Large intestine (tissue), 3 donors: ENCODE results near the gene SLC28A3. TPM values are rescaled to one million over a fixed set of nuclear protein-coding genes. Genes with fewer than 3 reads are reported as not detected.

Experiments used
- DNase-seq, 2 donors: peaks; one replicate each; pipeline versions ENCODE4 v3.0.0 to v3.0.0-alpha.2; 2013
- H3K27ac ChIP-seq: one replicate; pipeline ENCODE4 v1.5.1; 2013; ENCODE audit warnings: low read length
- H3K27me3 ChIP-seq: 2 replicates; pipeline ENCODE4 v1.6.1; 2013; ENCODE audit warnings: low read length; ENCODE audit not compliant: control insufficient read depth, insufficient read depth
- H3K36me3 ChIP-seq: 2 replicates; pipeline ENCODE4 v1.6.1; 2013; ENCODE audit warnings: low read length; ENCODE audit not compliant: control insufficient read depth, insufficient read depth
- H3K4me1 ChIP-seq: one replicate; pipeline ENCODE4 v1.6.1; 2013; ENCODE audit warnings: low read length; ENCODE audit not compliant: control insufficient read depth, insufficient read depth
- H3K4me3 ChIP-seq: one replicate; pipeline ENCODE4 v1.5.1; 2013; ENCODE audit warnings: low read length
- H3K9me3 ChIP-seq: one replicate; pipeline ENCODE4 v1.6.1; 2013; ENCODE audit warnings: mild to moderate bottlenecking, low read depth, low read length, moderate library complexity; ENCODE audit not compliant: control insufficient read depth
- WGBS: methylation state at CpG from one replicate; pipeline ENCODE4 v1.1.5; 2013; ENCODE audit warnings: low lambda C conversion rate; ENCODE audit not compliant: insufficient coverage; 5-methylcytosine and 5-hydroxymethylcytosine counted together
- polyA plus RNA-seq: library from polyadenylated mRNA; unstranded; fragments of 120-200 nt; gene quantifications from one replicate; pipeline ENCODE4 v1.2.1, GENCODE V29; 2013

SLC28A3 gene
- polyA plus RNA-seq, 1 donor: 0.81 TPM

- Histone ChIP-seq H3K4me3 (no peak overlapping the region), H3K27ac (no peak overlapping the region), H3K27me3 (peaks cover 2% of the 10 kb centered on the region), H3K9me3 (no peaks in the 10 kb centered on the region), H3K4me1 (no peaks in the 10 kb centered on the region), H3K36me3 (no peaks in the 10 kb centered on the region)
- 80% methylated on average over 1 of the region's 1 CpG for WGBS
- DNase-seq: no peak
These were observed 9.1 kb upstream of the SLC28A3 start for GRCh38 chr9:84349671-84350070.

GRCh38 chr9:84343111-84343521 is 2.6 kb upstream of the SLC28A3 start:
- DNase-seq: no peak
- Histone ChIP-seq H3K4me1 (no peaks in the 10 kb centered on the region), H3K27me3 (peaks cover 2% of the 10 kb centered on the region), H3K9me3 (no peaks in the 10 kb centered on the region), H3K4me3 (no peak overlapping the region), H3K27ac (no peak overlapping the region), H3K36me3 (no peaks in the 10 kb centered on the region)
- 60% methylated on average over 2 of the region's 6 CpGs for WGBS

- DNase-seq: no peak
- no peaks in the 10 kb centered on the region for H3K36me3 ChIP-seq
- H3K4me3 ChIP-seq: peak overlapping the region; percentile 19
- no peaks in the 10 kb centered on the region for H3K27me3 ChIP-seq
- H3K9me3 ChIP-seq: no peaks in the 10 kb centered on the region
- H3K4me1 ChIP-seq: no peaks in the 10 kb centered on the region
- peak overlapping the region; percentile 26 for H3K27ac ChIP-seq
- WGBS: no CpG with 5 or more reads among the region's 4 CpGs
These were observed 596 bp downstream of the SLC28A3 start for GRCh38 chr9:84339962-84340361.

- Histone ChIP-seq H3K4me1 (no peaks in the 10 kb centered on the region), H3K36me3 (no peaks in the 10 kb centered on the region), H3K27me3 (no peaks in the 10 kb centered on the region), H3K9me3 (no peaks in the 10 kb centered on the region), H3K4me3 (peak overlapping the region; percentile 5), H3K27ac (no peak overlapping the region)
- 100% methylated on average over 1 of the region's 3 CpGs for WGBS
- no peak for DNase-seq
These were observed 1.1 kb downstream of the SLC28A3 start for GRCh38 chr9:84339503-84339902.

GRCh38 chr9:84338792-84339191 is 1.8 kb downstream of the SLC28A3 start:
- Histone ChIP-seq H3K36me3 (no peaks in the 10 kb centered on the region), H3K27ac (peak overlapping the region; percentile 20), H3K9me3 (no peaks in the 10 kb centered on the region), H3K4me3 (no peak overlapping the region), H3K4me1 (no peaks in the 10 kb centered on the region), H3K27me3 (no peaks in the 10 kb centered on the region)
- no peak for DNase-seq
- WGBS: 11% methylated on average over 3 of the region's 4 CpGs

- no peaks in the 10 kb centered on the region for H3K4me1 ChIP-seq
- no peaks in the 10 kb centered on the region for H3K9me3 ChIP-seq
- H3K27ac ChIP-seq: no peak overlapping the region
- H3K27me3 ChIP-seq: no peaks in the 10 kb centered on the region
- H3K4me3 ChIP-seq: no peak overlapping the region
- no peak for DNase-seq
- no peaks in the 10 kb centered on the region for H3K36me3 ChIP-seq
- 82% methylated on average over 6 of the region's 8 CpGs for WGBS
These were observed 3.3 kb downstream of the SLC28A3 start for GRCh38 chr9:84337252-84337651.

- H3K36me3 ChIP-seq: no peaks in the 10 kb centered on the region
- H3K27me3 ChIP-seq: no peaks in the 10 kb centered on the region
- H3K4me3 ChIP-seq: no peak overlapping the region
- peak overlapping the region; percentile 8 for H3K27ac ChIP-seq
- peaks cover 8% of the 10 kb centered on the region for H3K9me3 ChIP-seq
- peaks cover 10% of the 10 kb centered on the region for H3K4me1 ChIP-seq
- WGBS: no CpG with 5 or more reads among the region's 5 CpGs
- peak; percentile 16 to 40 for DNase-seq
These were observed 9.3 kb downstream of the SLC28A3 start for GRCh38 chr9:84331119-84331809.

- no peak overlapping the region for H3K27ac ChIP-seq
- WGBS: no CpG with 5 or more reads among the region's 1 CpG
- peaks cover 8% of the 10 kb centered on the region for H3K9me3 ChIP-seq
- H3K36me3 ChIP-seq: no peaks in the 10 kb centered on the region
- no peaks in the 10 kb centered on the region for H3K27me3 ChIP-seq
- DNase-seq: no peak
- no peak overlapping the region for H3K4me3 ChIP-seq
- peaks cover 10% of the 10 kb centered on the region for H3K4me1 ChIP-seq
These were observed 10.3 kb downstream of the SLC28A3 start for GRCh38 chr9:84330246-84330645.

- no peak overlapping the region for H3K4me3 ChIP-seq
- peaks cover 8% of the 10 kb centered on the region for H3K9me3 ChIP-seq
- no peaks in the 10 kb centered on the region for H3K36me3 ChIP-seq
- no peaks in the 10 kb centered on the region for H3K27me3 ChIP-seq
- no peak for DNase-seq
- no peak overlapping the region for H3K27ac ChIP-seq
- peaks cover 10% of the 10 kb centered on the region for H3K4me1 ChIP-seq
- 60% methylated on average over 1 of the region's 3 CpGs for WGBS
These were observed 13.4 kb downstream of the SLC28A3 start for GRCh38 chr9:84327184-84327583.

- no peaks in the 10 kb centered on the region for H3K4me1 ChIP-seq
- no peaks in the 10 kb centered on the region for H3K36me3 ChIP-seq
- 90% methylated on average over 2 of the region's 3 CpGs for WGBS
- no peak overlapping the region for H3K4me3 ChIP-seq
- no peaks in the 10 kb centered on the region for H3K27me3 ChIP-seq
- DNase-seq: peak; percentile 7 to 39
- H3K9me3 ChIP-seq: peaks cover 8% of the 10 kb centered on the region
- peak overlapping the region; percentile 50 for H3K27ac ChIP-seq
These were observed 15.1 kb downstream of the SLC28A3 start for GRCh38 chr9:84325347-84325973.

- Histone ChIP-seq H3K27ac (no peak overlapping the region), H3K9me3 (peaks cover 8% of the 10 kb centered on the region), H3K36me3 (no peaks in the 10 kb centered on the region), H3K4me3 (no peak overlapping the region), H3K4me1 (no peaks in the 10 kb centered on the region), H3K27me3 (no peaks in the 10 kb centered on the region)
- DNase-seq: no peak
These were observed 15.7 kb downstream of the SLC28A3 start for GRCh38 chr9:84324811-84325210.
